KMS-11 (cell line): Measurements from ENCODE around the gene SNX24.

Experiments used
- H2AFZ ChIP-seq: fragments of 200-600 bp; sonication (generic); 2 replicates; pipeline ENCODE4 v1.6.1; 2016; ENCODE audit warnings: antibody characterized with exemption, mixed run types, low read depth
- H3K27ac ChIP-seq: fragments of 200-600 bp; sonication (generic); 2 replicates; pipeline ENCODE4 v1.6.1; 2016; ENCODE audit warnings: mild to moderate bottlenecking, mixed run types
- H3K27me3 ChIP-seq: fragments of 200-600 bp; sonication (generic); 2 replicates; pipeline ENCODE4 v1.6.1; 2017; ENCODE audit warnings: mild to moderate bottlenecking, low read depth, mixed run types, moderate library complexity; ENCODE audit not compliant: insufficient read depth
- H3K36me3 ChIP-seq: fragments of 200-600 bp; sonication (generic); 2 replicates; pipeline ENCODE4 v1.6.1; 2017; ENCODE audit warnings: mild to moderate bottlenecking, mixed run types; ENCODE audit not compliant: insufficient read depth
- H3K4me1 ChIP-seq: fragments of 200-600 bp; sonication (generic); 2 replicates; pipeline ENCODE4 v1.6.1; 2016; ENCODE audit warnings: mild to moderate bottlenecking, low read depth, mixed run types; ENCODE audit not compliant: poor library complexity, severe bottlenecking
- H3K4me2 ChIP-seq: fragments of 200-600 bp; sonication (generic); 2 replicates; pipeline ENCODE4 v1.7.0; 2016; ENCODE audit warnings: mild to moderate bottlenecking, mixed run types
- H3K4me3 ChIP-seq: fragments of 200-600 bp; sonication (generic); IDR thresholded peaks from 2 replicates; pipeline ENCODE4 v1.6.1; 2017; ENCODE audit warnings: low read depth, low read length, mixed read lengths; ENCODE audit not compliant: insufficient read depth
- H3K79me2 ChIP-seq: fragments of 200-600 bp; sonication (generic); 2 replicates; pipeline ENCODE4 v1.6.1; 2016; ENCODE audit warnings: low read depth, mixed run types; ENCODE audit not compliant: insufficient read depth
- H3K9ac ChIP-seq: fragments of 200-600 bp; sonication (generic); 2 replicates; pipeline ENCODE4 v1.6.1; 2016; ENCODE audit warnings: mild to moderate bottlenecking, mixed run types
- H4K20me1 ChIP-seq: fragments of 200-600 bp; sonication (generic); 2 replicates; pipeline ENCODE4 v1.6.1; 2016; ENCODE audit warnings: mild to moderate bottlenecking, mixed run types; ENCODE audit not compliant: insufficient read depth
- CTCF ChIP-seq: fragments of 200-600 bp; sonication (generic); conservative IDR thresholded peaks from 2 replicates; pipeline ENCODE4 v1.6.1; 2017; ENCODE audit warnings: low read depth, mild to moderate bottlenecking, antibody characterized with exemption, low read length, moderate library complexity, mixed read lengths

SNX24 gene

DNA sequence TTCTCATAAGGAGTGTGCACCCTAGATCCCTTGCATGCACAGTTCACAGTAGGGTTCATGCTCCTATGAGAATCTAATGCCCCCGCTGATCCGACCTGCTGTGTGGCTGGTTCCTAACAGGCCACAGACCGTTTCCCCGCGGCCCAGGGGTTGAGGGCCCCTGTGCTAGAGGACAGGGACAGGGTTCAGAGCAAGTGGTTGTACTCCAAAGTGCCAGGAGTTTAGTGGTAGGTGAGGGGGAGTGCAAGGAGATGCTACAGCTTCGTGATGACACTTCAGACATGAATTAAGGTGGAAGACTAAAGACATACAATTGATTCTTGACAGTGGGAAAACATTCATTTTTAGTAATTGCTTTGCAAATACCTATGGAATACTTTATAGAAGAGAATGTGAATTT lies 40.5 kb downstream of the SNX24 start:
- Histone ChIP-seq H4K20me1 (no peaks in the 10 kb centered on the region), H3K27ac (no peak overlapping the region), H3K36me3 (no peaks in the 10 kb centered on the region), H3K27me3 (no peaks in the 10 kb centered on the region), H2AFZ (no peak overlapping the region), H3K4me3 (no peak overlapping the region), H3K4me1 (peaks cover 11% of the 10 kb centered on the region), H3K9ac (no peak overlapping the region), H3K4me2 (no peak overlapping the region), H3K79me2 (no peaks in the 10 kb centered on the region)
- no peak for TF ChIP-seq CTCF

- H3K4me1 ChIP-seq = no peaks in the 10 kb centered on the region
- H3K27ac ChIP-seq = no peak overlapping the region
- no peaks in the 10 kb centered on the region for H3K36me3 ChIP-seq
- H2AFZ ChIP-seq = no peak overlapping the region
- no peak overlapping the region for H3K4me3 ChIP-seq
- no peaks in the 10 kb centered on the region for H4K20me1 ChIP-seq
- no peak for TF ChIP-seq CTCF
- H3K4me2 ChIP-seq = no peak overlapping the region
- H3K9ac ChIP-seq = no peak overlapping the region
- no peaks in the 10 kb centered on the region for H3K79me2 ChIP-seq
- no peaks in the 10 kb centered on the region for H3K27me3 ChIP-seq
Measured at GRCh38 chr5:122895141-122895540, 49.7 kb downstream of the SNX24 start.

- no peaks in the 10 kb centered on the region for H3K4me1 ChIP-seq
- H3K36me3 ChIP-seq = no peaks in the 10 kb centered on the region
- no peaks in the 10 kb centered on the region for H3K27me3 ChIP-seq
- no peaks in the 10 kb centered on the region for H4K20me1 ChIP-seq
- H3K4me2 ChIP-seq = no peak overlapping the region
- no peak overlapping the region for H2AFZ ChIP-seq
- no peak overlapping the region for H3K4me3 ChIP-seq
- H3K79me2 ChIP-seq = no peaks in the 10 kb centered on the region
- no peak overlapping the region for H3K9ac ChIP-seq
- TF ChIP-seq CTCF = peak; percentile 45; the same call in 1 of the 2 replicates
- H3K27ac ChIP-seq = no peak overlapping the region
Measured at GRCh38 chr5:122896598-122897282, 51.3 kb downstream of the SNX24 start.

- Histone ChIP-seq H4K20me1 (no peaks in the 10 kb centered on the region), H3K4me1 (peaks cover 3% of the 10 kb centered on the region), H3K9ac (no peak overlapping the region), H3K79me2 (no peaks in the 10 kb centered on the region), H3K4me3 (no peak overlapping the region), H3K4me2 (no peak overlapping the region), H3K27ac (no peak overlapping the region), H3K36me3 (no peaks in the 10 kb centered on the region), H2AFZ (no peak overlapping the region), H3K27me3 (no peaks in the 10 kb centered on the region)
- TF ChIP-seq CTCF = no peak
Measured at GRCh38 chr5:122897283-122897602, 51.8 kb downstream of the SNX24 start.
